ENCODE results near the gene HAPLN2.

DNA sequence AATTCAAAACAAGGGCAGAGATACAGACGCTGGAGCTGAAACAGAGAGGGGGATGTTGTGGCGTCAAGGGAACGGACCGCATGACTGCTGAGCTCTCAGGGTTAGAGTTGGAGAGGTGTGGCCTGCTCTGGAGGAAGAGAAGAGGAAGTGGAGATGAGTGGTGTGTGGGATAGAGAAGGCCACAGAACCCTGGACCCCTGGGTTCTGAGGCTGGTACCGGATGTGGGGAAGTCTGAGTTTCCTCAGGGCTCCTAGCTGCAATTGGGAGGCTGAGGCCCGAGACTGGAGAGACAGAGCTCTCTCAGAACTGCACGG lies 24.5 kb downstream of the HAPLN2 start:
- TF ChIP-seq, protein P1, sequence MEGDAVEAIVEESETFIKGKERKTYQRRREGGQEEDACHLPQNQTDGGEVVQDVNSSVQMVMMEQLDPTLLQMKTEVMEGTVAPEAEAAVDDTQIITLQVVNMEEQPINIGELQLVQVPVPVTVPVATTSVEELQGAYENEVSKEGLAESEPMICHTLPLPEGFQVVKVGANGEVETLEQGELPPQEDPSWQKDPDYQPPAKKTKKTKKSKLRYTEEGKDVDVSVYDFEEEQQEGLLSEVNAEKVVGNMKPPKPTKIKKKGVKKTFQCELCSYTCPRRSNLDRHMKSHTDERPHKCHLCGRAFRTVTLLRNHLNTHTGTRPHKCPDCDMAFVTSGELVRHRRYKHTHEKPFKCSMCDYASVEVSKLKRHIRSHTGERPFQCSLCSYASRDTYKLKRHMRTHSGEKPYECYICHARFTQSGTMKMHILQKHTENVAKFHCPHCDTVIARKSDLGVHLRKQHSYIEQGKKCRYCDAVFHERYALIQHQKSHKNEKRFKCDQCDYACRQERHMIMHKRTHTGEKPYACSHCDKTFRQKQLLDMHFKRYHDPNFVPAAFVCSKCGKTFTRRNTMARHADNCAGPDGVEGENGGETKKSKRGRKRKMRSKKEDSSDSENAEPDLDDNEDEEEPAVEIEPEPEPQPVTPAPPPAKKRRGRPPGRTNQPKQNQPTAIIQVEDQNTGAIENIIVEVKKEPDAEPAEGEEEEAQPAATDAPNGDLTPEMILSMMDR (IDR thresholded peaks at IDR 0.05), result no peak
- TF ChIP-seq POLR2A (IDR thresholded peaks at IDR 0.05) (no peak), POLR2AphosphoS5 (IDR thresholded peaks at IDR 0.05) (no peak)

All from transverse colon (tissue), 4 donors.